HG03354 (cell line): ENCODE data around the gene PTPRG.
"Not testable (repeated sequence)": the region's sequence is repeated elsewhere in the genome, so short reads cannot be mapped to it uniquely, and the experiment has no call there.

Experiments used
- ATAC-seq: cut with Tn5 transposase; IDR thresholded peaks from one replicate; pipeline ENCODE4 v1.9.1; 2021; ENCODE audit warnings: mild to moderate bottlenecking; ENCODE audit not compliant: unreplicated experiment, poor library complexity, severe bottlenecking

Gene PTPRG

GRCh38 chr3:61669668-61670299 is 108.4 kb downstream of the PTPRG start:
- no peak for ATAC-seq

- no peak for ATAC-seq
Measured at GRCh38 chr3:61673651-61674050, 112.3 kb downstream of the PTPRG start.

GRCh38 chr3:61674596-61674995 is 113.2 kb downstream of the PTPRG start:
- no peak for ATAC-seq

GRCh38 chr3:61679026-61679425 is 117.7 kb downstream of the PTPRG start:
- no peak for ATAC-seq

- no peak for ATAC-seq
Measured at GRCh38 chr3:61680617-61681016, 119.2 kb downstream of the PTPRG start.

- no peak for ATAC-seq
Measured at GRCh38 chr3:61681636-61682035, 120.3 kb downstream of the PTPRG start.

- ATAC-seq, result no peak
Measured at GRCh38 chr3:61682671-61683548, 121.5 kb downstream of the PTPRG start.

- ATAC-seq, result no peak
Measured at GRCh38 chr3:61683549-61684236, 122.3 kb downstream of the PTPRG start.

- ATAC-seq, result no peak
Measured at GRCh38 chr3:61684386-61684785, 123.0 kb downstream of the PTPRG start.

GRCh38 chr3:61685755-61686154 is 124.4 kb downstream of the PTPRG start:
- ATAC-seq, result no peak

GRCh38 chr3:61686228-61686648 is 124.9 kb downstream of the PTPRG start:
- ATAC-seq, result no peak

- no peak for ATAC-seq
Measured at GRCh38 chr3:61687206-61687605, 125.8 kb downstream of the PTPRG start.

- ATAC-seq, result no peak
Measured at GRCh38 chr3:61687663-61688306, 126.4 kb downstream of the PTPRG start.

- no peak for ATAC-seq
Measured at GRCh38 chr3:61688307-61688984, 127.1 kb downstream of the PTPRG start.

GRCh38 chr3:61690016-61690415 is 128.6 kb downstream of the PTPRG start:
- no peak for ATAC-seq

- ATAC-seq, result no peak
Measured at GRCh38 chr3:61691466-61691865, 130.1 kb downstream of the PTPRG start.

- no peak for ATAC-seq
Measured at GRCh38 chr3:61697301-61697700, 135.9 kb downstream of the PTPRG start.

- ATAC-seq, result not testable (repeated sequence)
Measured at GRCh38 chr3:61698278-61699072, 137.1 kb downstream of the PTPRG start.

- no peak for ATAC-seq
Measured at GRCh38 chr3:61699622-61700021, 138.3 kb downstream of the PTPRG start.
